ENCODE results near the gene CACNA1S. TPM values are rescaled to one million over a fixed set of nuclear protein-coding genes. Genes with fewer than 3 reads are reported as not detected.

The CACNA1S gene
- total RNA-seq, 3 donors from 2014 or later, result not detected

DNA sequence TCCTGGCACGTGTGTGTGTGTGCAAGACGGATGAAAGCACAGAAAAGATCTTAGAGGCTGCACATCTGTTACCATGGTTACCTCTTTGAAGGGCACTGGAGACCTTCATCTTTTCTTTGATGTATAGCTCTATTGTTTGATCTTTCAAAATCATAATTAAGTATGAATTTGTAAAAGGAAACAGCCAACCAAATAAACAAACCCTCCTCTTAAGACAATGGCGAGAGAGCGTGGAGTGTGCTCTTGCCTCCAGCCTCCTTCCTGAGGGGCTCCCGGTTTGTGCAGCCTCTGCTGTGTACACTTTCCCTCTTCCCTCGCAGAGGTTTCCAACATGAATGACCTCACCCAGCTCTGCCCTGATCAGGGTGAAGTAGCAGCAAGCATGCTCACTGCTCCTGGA lies 27.9 kb downstream of the CACNA1S start:
- Histone ChIP-seq H3K4me3 (no peak overlapping the region), H3K36me3 (no peaks in the 10 kb centered on the region), H3K4me1 (no peaks in the 10 kb centered on the region), H3K27me3 (peaks cover 0 to 4% of the 10 kb centered on the region in 2 donors), H3K9me3 (no peaks in the 10 kb centered on the region), H3K27ac (no peak overlapping the region)
- no peak for DNase-seq (ENCODE audit: low spot score in 2 of 2)
- TF ChIP-seq POLR2AphosphoS5 (IDR thresholded peaks at IDR 0.05) (no peak), POLR2A (IDR thresholded peaks at IDR 0.05) (no peak)
- TF ChIP-seq, protein P1, sequence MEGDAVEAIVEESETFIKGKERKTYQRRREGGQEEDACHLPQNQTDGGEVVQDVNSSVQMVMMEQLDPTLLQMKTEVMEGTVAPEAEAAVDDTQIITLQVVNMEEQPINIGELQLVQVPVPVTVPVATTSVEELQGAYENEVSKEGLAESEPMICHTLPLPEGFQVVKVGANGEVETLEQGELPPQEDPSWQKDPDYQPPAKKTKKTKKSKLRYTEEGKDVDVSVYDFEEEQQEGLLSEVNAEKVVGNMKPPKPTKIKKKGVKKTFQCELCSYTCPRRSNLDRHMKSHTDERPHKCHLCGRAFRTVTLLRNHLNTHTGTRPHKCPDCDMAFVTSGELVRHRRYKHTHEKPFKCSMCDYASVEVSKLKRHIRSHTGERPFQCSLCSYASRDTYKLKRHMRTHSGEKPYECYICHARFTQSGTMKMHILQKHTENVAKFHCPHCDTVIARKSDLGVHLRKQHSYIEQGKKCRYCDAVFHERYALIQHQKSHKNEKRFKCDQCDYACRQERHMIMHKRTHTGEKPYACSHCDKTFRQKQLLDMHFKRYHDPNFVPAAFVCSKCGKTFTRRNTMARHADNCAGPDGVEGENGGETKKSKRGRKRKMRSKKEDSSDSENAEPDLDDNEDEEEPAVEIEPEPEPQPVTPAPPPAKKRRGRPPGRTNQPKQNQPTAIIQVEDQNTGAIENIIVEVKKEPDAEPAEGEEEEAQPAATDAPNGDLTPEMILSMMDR (IDR thresholded peaks at IDR 0.05), result no peak
- intact Hi-C loops (cut with DNase I; ENCODE audit: low total_unique reads), result no loop called here

DNA sequence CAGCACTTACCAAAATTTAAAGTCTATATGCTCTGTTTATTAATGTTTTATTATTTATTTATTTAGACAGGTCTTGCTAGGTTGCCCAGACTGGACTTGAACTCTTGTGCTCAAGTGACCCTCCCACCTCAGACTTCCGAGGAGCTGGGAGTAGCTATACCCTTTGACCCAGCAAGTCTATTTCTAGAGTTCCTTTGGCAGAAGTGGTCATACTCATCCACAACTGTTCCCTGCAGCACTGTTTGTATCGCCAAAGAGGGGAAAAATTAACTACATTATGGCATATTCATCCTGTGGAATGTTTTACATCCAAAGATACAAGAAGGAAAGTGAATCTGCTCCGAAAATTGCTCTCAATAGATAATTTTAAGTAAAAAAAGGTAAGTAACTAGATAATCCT lies 28.5 kb downstream of the CACNA1S start:
- TF ChIP-seq, protein P1 (IDR thresholded peaks at IDR 0.05), result no peak
- TF ChIP-seq POLR2A (IDR thresholded peaks at IDR 0.05) (no peak), POLR2AphosphoS5 (IDR thresholded peaks at IDR 0.05) (no peak)
- H3K4me1 ChIP-seq, result no peaks in the 10 kb centered on the region
- peaks cover 0 to 2% of the 10 kb centered on the region in 2 donors for H3K27me3 ChIP-seq
- H3K4me3 ChIP-seq, result no peak overlapping the region
- intact Hi-C loops (cut with DNase I; ENCODE audit: low total_unique reads), result no loop called here
- no peak overlapping the region for H3K27ac ChIP-seq
- H3K9me3 ChIP-seq, result no peaks in the 10 kb centered on the region
- no peak for DNase-seq (ENCODE audit: low spot score in 2 of 2)
- no peaks in the 10 kb centered on the region for H3K36me3 ChIP-seq

DNA sequence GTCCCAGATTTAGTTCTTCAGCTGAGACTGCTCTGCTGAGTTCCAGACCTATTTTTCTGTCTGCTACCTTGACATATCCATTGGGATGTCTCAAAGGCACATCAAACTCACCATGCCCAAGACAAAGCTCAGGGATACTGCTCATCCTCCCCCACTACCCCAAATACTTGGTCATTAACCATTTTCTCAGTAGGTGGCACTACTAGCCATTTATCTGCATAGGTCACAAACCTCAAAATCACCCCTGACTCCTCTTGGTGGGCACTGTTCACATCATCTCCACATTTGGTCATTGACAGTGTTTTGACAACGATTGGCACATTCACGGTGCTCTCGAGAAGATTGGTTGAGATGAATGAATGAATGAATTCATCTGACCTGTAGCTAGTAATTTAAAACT lies 32.1 kb downstream of the CACNA1S start:
- Histone ChIP-seq H3K9me3 (no peaks in the 10 kb centered on the region), H3K27ac (no peak overlapping the region), H3K4me1 (no peaks in the 10 kb centered on the region), H3K4me3 (no peak overlapping the region), H3K27me3 (no peaks in the 10 kb centered on the region), H3K36me3 (no peaks in the 10 kb centered on the region)
- no peak for DNase-seq (ENCODE audit: low spot score in 2 of 2)
- TF ChIP-seq POLR2A (IDR thresholded peaks at IDR 0.05) (no peak), POLR2AphosphoS5 (IDR thresholded peaks at IDR 0.05) (no peak)
- TF ChIP-seq, protein P1 (IDR thresholded peaks at IDR 0.05), result no peak
- intact Hi-C loops (cut with DNase I; ENCODE audit: low total_unique reads), result no loop called here

DNA sequence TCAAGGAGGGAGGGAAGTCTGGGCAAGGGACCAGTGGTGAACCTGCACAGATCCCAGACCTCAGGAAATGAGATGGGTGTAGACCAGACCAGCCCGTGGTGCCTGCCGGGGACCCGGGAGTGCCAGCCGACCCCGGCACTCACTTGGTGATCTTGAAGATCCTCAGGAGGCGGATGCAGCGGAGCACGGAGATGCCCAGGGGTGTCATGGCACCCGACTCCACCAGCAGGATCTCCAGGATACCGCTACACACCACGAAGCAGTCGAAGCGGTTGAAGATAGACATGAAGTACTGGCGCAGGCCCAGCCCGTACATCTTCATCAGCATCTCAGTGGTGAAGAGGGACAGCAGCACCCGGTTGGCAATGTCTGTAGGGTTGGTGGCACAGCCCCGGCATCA lies 34.5 kb downstream of the CACNA1S start:
- TF ChIP-seq POLR2A (IDR thresholded peaks at IDR 0.05) (no peak), POLR2AphosphoS5 (IDR thresholded peaks at IDR 0.05) (no peak)
- TF ChIP-seq, protein P1 (IDR thresholded peaks at IDR 0.05), result no peak
- DNase-seq (ENCODE audit: low spot score in 2 of 2), result no peak
- Histone ChIP-seq H3K27me3 (no peaks in the 10 kb centered on the region), H3K9me3 (no peaks in the 10 kb centered on the region), H3K4me1 (no peaks in the 10 kb centered on the region), H3K36me3 (no peaks in the 10 kb centered on the region), H3K4me3 (no peak overlapping the region), H3K27ac (no peak overlapping the region)
- intact Hi-C loops (cut with DNase I; ENCODE audit: low total_unique reads), result no loop called here

DNA sequence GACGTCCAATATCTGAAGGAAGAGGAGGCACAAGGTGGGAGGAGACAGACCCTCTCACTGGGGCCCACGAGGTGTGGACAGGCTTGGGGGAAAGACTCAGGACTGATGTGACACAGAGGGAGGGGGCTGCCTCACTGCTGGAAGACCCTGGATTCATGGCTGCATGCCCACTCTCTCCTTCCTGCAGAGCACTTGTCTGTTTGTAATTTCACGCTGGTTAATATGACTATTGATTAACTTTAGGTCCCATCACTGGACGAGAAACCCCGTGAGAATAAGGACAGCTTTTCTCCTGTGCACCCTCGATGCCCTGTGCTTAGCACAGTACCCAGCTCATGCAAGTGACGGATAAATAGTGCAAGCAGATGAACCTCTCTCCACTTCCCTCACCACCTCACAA lies 35.1 kb downstream of the CACNA1S start:
- H3K36me3 ChIP-seq, result no peaks in the 10 kb centered on the region
- TF ChIP-seq POLR2A (IDR thresholded peaks at IDR 0.05) (no peak), POLR2AphosphoS5 (IDR thresholded peaks at IDR 0.05) (no peak)
- TF ChIP-seq, protein P1 (IDR thresholded peaks at IDR 0.05), result no peak
- no peak overlapping the region for H3K27ac ChIP-seq
- DNase-seq (ENCODE audit: low spot score in 2 of 2), result no peak
- no peaks in the 10 kb centered on the region for H3K27me3 ChIP-seq
- H3K4me1 ChIP-seq, result no peaks in the 10 kb centered on the region
- H3K9me3 ChIP-seq, result no peaks in the 10 kb centered on the region
- no peak overlapping the region for H3K4me3 ChIP-seq
- intact Hi-C loops (cut with DNase I; ENCODE audit: low total_unique reads), result no loop called here
